ENCODE data around the gene SFRP5. TPM values are rescaled to one million over a fixed set of nuclear protein-coding genes. Genes with fewer than 3 reads are reported as not detected.

Gene SFRP5
- total RNA-seq, 3 donors from 2014 or later: 0.41 to 23.0 (median 1.0) TPM

DNA sequence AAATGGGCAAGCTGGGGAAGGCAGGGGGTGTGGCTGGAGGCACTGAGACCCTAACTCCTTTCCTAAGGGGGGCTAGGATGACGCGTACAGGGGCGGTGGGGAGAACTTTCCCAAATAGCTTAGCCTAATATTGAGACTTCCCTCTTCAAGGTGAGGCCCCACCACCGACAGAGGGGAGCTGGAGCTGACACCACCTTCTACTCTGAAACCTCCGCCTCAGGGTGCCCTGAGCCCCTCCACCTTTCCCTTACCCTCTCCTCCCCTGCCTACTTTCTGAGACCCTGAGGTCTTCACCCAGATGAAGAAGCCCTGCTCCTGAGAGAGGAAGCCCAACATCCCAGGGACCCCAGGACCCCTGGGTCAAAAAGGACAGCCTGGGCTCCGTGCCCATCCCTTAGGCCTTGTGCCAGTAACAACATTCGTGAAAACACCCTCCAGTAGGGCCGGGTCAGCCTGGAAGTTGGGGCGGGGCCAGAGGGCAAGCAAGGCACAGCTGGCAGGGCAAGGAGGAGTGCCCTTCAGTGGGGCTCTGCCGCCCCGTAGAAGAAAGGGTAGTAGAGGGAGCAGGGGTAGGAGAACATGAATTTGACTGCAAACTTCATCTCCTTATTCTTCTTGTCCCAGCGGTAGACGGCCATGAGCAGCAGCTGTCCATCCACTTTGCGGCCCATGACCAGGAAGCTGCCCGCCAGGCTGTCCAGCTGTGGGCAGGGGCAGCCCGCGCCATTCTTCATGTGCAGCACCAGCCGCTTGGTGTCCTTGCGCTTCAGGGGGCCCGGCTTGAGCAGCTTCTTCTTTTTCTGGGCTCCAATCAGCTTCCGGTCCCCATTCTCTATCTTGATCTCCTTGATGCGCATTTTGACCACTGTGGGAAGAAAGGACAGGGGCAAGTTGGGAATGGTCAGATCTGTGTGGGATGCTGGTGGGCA is 4.5 kb downstream of the SFRP5 start:
- H3K4me3 ChIP-seq: no peak overlapping the region
- ATAC-seq (no peak), DNase-seq (peak in 1 of 3 donors; percentile 48)
- H3K36me3 ChIP-seq (ENCODE audit: low read depth): no peaks in the 10 kb centered on the region
- TF ChIP-seq, protein P1, sequence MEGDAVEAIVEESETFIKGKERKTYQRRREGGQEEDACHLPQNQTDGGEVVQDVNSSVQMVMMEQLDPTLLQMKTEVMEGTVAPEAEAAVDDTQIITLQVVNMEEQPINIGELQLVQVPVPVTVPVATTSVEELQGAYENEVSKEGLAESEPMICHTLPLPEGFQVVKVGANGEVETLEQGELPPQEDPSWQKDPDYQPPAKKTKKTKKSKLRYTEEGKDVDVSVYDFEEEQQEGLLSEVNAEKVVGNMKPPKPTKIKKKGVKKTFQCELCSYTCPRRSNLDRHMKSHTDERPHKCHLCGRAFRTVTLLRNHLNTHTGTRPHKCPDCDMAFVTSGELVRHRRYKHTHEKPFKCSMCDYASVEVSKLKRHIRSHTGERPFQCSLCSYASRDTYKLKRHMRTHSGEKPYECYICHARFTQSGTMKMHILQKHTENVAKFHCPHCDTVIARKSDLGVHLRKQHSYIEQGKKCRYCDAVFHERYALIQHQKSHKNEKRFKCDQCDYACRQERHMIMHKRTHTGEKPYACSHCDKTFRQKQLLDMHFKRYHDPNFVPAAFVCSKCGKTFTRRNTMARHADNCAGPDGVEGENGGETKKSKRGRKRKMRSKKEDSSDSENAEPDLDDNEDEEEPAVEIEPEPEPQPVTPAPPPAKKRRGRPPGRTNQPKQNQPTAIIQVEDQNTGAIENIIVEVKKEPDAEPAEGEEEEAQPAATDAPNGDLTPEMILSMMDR (IDR thresholded peaks at IDR 0.05): no peak
- intact Hi-C loops (cut with DNase I, micrococcal nuclease): no loop called here
- H3K9me3 ChIP-seq: no peaks in the 10 kb centered on the region
- H3K4me1 ChIP-seq (ENCODE audit: low read depth): no peaks in the 10 kb centered on the region

DNA sequence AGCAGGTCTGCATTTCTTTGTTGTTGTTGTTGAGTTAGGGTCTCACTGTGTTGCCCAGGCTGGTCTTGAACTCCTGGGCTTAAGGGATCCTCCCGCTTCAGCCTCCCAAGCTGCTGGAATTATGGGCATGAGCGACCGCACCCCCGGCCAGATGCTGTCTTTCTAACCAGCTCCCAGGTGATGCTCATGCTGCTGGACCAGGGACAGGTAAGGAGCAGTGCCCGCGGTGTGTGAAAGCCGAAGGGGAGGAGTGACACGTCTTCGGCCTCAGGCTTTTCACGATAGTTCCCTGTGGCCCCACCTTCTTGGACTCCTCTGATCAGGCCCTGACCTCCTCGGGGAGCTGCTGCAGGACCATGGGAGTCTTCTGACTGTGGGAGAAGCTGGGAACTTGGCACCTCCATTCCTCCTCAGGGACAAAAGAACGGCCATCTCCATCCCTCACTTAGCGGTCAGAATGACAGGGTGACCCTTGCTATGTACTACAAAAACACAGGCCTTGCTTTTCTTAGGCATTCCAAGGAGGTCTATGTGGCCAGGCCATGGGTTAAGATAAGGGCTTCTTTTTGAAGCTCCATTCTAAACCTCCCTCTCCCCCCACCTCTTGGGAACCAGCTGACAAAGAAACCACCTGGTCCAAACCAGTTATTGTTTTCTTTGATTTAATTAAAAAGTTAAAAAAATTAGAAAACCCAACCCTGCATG is 5.5 kb downstream of the SFRP5 start:
- no peak for DNase-seq
- Histone ChIP-seq H3K9me3 (no peaks in the 10 kb centered on the region), H3K36me3 (ENCODE audit: low read depth) (no peaks in the 10 kb centered on the region), H3K4me1 (ENCODE audit: low read depth) (no peaks in the 10 kb centered on the region), H3K4me3 (no peak overlapping the region)
- TF ChIP-seq, protein P1 (IDR thresholded peaks at IDR 0.05): no peak
- no peak for ATAC-seq
- intact Hi-C loops (cut with DNase I, micrococcal nuclease): no loop called here

DNA sequence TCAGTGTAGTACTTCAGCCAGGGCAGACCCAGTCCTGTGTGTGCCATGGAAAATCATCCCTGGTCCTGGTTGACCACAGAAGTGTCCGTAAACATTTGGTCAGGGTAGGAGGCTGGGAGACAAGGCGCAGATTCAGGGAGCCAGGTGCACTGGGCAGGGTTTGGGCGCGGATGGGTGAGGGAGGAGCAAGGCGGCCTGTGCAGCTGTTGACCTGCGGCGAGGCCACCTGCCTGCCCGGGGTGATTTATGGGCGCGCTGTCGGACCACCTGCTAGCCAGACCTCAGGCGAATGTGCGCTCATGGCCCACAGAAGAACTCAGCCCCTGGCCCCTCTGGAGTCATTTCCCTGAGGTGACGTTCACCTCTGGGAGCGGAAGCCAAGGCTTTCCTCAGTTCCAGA is 6.6 kb downstream of the SFRP5 start:
- TF ChIP-seq, protein P1 (IDR thresholded peaks at IDR 0.05): no peak
- intact Hi-C loops (cut with DNase I, micrococcal nuclease): no loop called here
- no peak overlapping the region for H3K4me3 ChIP-seq
- no peaks in the 10 kb centered on the region for H3K9me3 ChIP-seq
- H3K4me1 ChIP-seq (ENCODE audit: low read depth): no peaks in the 10 kb centered on the region
- H3K36me3 ChIP-seq (ENCODE audit: low read depth): no peaks in the 10 kb centered on the region
- ATAC-seq (peak; percentile 77), DNase-seq (peak in 2 of 3 donors; percentile 42 to 65)

DNA sequence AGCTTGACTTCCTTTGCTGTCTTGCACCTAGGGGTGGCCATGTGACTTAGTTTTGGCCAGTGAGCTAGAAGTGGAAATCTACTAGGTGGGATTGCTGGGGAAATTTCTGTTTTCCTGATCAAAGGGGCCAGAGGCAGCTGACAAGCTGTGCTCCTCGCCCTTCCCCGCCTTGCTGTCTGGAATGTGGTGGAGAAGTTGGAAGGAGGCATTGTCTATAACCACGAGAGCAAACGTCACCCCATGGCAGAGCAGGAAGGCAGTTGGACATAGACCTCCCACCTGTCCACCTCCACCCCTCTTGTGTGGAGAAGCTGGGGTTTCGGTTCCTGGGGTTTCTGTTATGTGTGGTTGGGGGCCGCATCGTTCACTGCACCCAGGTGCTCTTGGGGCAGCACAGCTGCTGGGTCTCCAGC is 7.3 kb downstream of the SFRP5 start:
- Histone ChIP-seq H3K9me3 (no peaks in the 10 kb centered on the region), H3K36me3 (ENCODE audit: low read depth) (no peaks in the 10 kb centered on the region), H3K4me3 (no peak overlapping the region), H3K4me1 (ENCODE audit: low read depth) (no peaks in the 10 kb centered on the region)
- ATAC-seq (peak; percentile 26), DNase-seq (no peak)
- TF ChIP-seq, protein P1 (IDR thresholded peaks at IDR 0.05): no peak
- intact Hi-C loops (cut with DNase I, micrococcal nuclease): no loop called here

DNA sequence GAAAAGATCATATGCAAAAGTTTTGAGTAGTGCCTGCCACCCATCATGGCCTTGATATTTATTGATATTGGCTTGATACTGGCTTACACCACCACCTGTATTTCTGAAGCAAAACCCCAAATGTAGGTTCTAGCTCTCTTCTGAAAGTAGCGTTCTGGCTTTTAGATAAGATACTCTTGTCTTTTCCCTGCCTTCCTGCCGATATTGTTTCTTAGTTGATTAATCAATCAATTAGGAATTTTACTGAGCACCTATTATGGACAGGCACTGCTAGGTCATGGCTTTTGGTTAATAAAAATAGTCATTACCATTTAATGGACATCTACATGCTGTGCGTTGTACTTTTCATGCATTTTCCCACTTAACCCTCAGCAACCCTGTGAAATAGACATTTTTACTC is 7.9 kb downstream of the SFRP5 start:
- no peaks in the 10 kb centered on the region for H3K36me3 ChIP-seq (ENCODE audit: low read depth)
- no peaks in the 10 kb centered on the region for H3K9me3 ChIP-seq
- no peak for ATAC-seq
- TF ChIP-seq, protein P1 (IDR thresholded peaks at IDR 0.05): no peak
- no peaks in the 10 kb centered on the region for H3K4me1 ChIP-seq (ENCODE audit: low read depth)
- H3K4me3 ChIP-seq: no peak overlapping the region
- DNase-seq: no peak
- intact Hi-C loops (cut with DNase I, micrococcal nuclease): no loop called here
